Measurements from ENCODE around the gene PAX8.
"Not testable (repeated sequence)": the region's sequence is repeated elsewhere in the genome, so short reads cannot be mapped to it uniquely, and the experiment has no call there.

The PAX8 gene

DNA sequence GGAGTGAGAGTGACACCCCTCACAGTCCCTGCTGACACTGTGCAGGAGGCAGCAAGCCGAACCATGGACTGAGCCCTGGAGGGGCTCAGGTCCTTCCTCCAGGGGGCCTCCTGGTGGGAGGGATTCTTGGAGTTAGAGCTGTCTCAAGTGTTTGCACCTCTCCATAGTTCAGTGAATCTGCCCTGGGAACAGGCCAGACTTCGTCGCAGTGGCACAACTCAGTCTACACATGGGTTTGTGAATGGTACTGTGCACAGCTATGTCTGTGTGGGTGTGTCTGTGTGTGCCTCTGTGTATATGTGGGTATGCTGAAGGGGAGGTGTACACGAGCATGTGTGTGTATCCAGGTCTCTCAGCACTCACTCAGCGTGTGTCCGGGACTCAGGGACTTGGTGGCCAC is 36.4 kb downstream of the PAX8 start:
- peaks cover 12 to 49% of the 10 kb centered on the region in 2 donors for H3K4me1 Mint-ChIP-seq
- H3K36me3 Mint-ChIP-seq, result peaks cover 10 to 16% of the 10 kb centered on the region in 2 donors
- ATAC-seq (replicated peaks) (no peak), DNase-seq (no peak)
- peaks cover 0 to 6% of the 10 kb centered on the region in 2 donors for H3K27me3 Mint-ChIP-seq
- no peak overlapping the region for H3K27ac Mint-ChIP-seq
- H3K4me3 Mint-ChIP-seq, result no peak overlapping the region
- no peaks in the 10 kb centered on the region for H3K9me3 Mint-ChIP-seq

DNA sequence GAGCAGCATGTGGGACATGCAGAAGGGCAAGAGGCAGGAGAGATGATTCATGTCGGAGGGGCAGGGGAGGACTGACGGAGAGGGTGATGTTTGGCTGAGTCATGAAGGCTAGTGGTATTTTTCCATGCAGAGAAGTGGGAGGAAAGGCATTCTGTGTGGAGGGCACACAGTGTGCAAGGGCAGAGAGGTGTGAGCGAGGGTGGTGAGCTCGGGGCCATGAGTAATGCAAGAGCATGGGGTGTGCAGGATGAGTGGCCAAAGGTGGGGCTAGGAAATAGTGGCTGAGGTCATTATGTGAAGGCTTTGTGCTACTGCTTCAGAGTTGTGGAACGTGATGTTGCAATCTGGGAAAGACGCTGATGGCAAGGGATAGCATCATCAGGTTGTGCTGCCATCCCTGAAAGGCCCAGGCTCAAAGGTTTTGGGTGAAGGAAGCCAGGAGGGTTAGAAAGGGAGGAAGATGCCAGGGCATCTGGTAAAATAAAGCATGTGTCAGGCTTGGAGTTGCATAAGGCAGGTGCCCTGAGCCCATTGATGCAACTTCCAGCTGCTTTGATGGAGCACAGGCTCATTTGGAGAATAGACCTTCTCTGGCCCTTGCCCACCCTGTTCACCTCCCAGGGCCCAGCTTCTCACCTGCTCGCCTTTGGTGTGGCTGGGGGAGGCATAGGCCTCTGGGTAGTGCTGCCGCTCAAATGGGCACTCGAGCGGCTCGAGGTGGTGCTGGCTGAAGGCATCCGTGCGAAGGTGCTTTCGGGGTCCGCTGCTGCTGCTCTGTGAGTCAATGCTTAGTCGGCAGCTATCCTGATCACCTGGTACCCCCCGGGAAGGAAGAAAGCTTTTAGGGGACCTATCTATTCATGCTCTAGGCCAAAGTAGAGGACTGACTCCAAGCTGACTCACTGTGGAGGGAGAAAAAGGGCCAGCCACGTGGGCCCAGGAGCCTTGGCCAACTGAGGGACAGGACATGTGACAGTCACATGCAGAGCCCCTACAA is 37.5 kb downstream of the PAX8 start:
- peak overlapping the region; percentile 70 for H3K27ac Mint-ChIP-seq
- H3K4me3 Mint-ChIP-seq, result peak overlapping the region in 1 of 2 donors; percentile 23
- H3K4me1 Mint-ChIP-seq, result peaks cover 16 to 59% of the 10 kb centered on the region in 2 donors
- H3K9me3 Mint-ChIP-seq, result no peaks in the 10 kb centered on the region
- ATAC-seq (replicated peaks) (peak; percentile 75 to 85), DNase-seq (no peak)
- H3K36me3 Mint-ChIP-seq, result peaks cover 10 to 16% of the 10 kb centered on the region in 2 donors
- H3K27me3 Mint-ChIP-seq, result peaks cover 0 to 6% of the 10 kb centered on the region in 2 donors

DNA sequence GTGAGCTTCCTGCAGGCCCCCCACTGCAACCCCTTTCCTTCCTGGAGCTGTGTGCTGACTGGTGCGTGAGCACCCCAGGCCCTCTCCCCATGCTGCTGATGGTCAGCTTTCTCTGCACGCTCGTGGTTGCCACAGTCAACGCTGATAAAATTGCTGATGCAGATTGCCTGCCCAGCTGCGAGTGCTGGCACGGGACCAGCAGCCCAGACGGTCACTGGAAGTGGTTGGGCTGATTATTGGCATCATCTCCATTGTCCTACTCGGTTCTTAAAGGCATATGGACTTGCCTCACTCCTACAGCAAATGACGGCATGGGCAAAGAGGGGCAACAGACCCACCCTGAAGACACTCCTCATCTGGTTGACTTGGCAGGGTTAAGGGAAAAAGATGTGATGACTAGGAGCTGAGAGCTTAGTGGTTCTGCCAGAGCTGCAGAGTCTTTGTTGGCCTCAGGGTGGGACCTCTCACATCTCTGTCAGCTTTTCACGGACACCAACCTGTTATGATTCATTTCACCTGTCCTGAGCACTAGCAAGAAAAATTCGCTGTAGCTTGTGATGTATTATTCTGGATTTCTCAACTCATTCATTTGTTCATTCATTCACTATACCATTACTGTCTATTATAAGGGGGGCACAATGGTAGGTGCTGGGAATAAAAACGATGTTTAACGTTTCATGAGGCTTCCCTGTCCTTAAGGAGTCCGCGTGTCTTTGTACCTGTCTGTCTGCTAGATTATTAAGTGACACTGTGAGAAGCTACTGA is 38.4 kb downstream of the PAX8 start:
- ATAC-seq (replicated peaks) (no peak), DNase-seq (no peak)
- peak overlapping the region in 1 of 2 donors; percentile 23 for H3K4me3 Mint-ChIP-seq

DNA sequence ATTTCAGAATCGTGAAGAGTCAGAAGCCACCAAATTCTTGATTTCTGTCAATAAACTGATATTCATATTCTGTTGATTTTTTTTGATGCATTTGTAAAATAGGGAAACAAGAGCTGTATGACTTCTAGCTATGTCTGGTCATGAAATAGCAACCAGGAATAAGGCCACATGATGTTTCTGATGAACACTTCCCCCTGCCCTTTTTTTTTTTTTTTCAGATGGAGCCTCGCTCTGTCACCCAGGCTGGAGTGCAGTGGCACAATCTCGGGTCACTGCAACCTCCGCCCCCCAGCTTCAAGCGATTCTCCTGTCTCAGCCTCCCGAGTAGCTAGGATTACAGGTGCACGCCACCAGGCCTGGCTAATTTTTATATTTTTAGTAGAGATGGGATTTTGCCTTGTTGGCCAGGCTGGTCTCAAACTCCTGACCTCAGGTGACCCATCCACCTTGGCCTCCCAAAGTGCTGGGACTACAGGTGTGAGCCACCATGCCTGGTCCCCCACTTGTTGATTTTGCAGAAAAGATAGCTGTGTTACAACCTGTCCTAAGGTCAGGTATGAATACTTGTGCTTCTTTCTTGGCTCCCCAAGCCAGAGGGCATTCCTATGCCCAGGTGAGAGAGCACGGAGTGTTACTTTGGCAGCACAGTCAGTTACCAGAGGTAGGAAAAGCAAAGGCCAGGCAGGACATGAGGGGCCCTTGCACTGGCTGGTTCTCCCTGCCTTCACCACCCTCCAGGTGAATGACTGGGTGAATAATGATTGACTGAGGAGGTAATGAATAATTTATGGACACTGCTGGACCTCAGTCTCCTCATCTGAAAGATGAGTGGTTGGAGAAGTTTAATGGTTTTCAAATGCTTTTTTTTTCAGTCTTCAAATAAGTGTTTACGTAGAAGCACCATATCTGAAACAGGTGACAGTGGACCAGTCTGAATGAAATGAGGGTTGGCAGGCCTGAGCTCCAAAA is 39.6 kb downstream of the PAX8 start:
- peaks cover 17 to 58% of the 10 kb centered on the region in 2 donors for H3K4me1 Mint-ChIP-seq
- no peak overlapping the region for H3K27ac Mint-ChIP-seq
- peaks cover 16 to 17% of the 10 kb centered on the region in 2 donors for H3K36me3 Mint-ChIP-seq
- ATAC-seq (replicated peaks), result no peak
- H3K9me3 Mint-ChIP-seq, result no peaks in the 10 kb centered on the region
- H3K4me3 Mint-ChIP-seq, result peak overlapping the region in 1 of 2 donors; percentile 32
- peaks cover 0 to 6% of the 10 kb centered on the region in 2 donors for H3K27me3 Mint-ChIP-seq
- DNase-seq, result no peak

More for the DNA sequence above, 38.4 kb downstream of the PAX8 start:
- no peaks in the 10 kb centered on the region for H3K9me3 Mint-ChIP-seq
- peaks cover 16 to 54% of the 10 kb centered on the region in 2 donors for H3K4me1 Mint-ChIP-seq
- H3K36me3 Mint-ChIP-seq, result peaks cover 13 to 14% of the 10 kb centered on the region in 2 donors
- H3K27me3 Mint-ChIP-seq, result peaks cover 0 to 6% of the 10 kb centered on the region in 2 donors
- H3K27ac Mint-ChIP-seq, result peak overlapping the region; percentile 70

DNA sequence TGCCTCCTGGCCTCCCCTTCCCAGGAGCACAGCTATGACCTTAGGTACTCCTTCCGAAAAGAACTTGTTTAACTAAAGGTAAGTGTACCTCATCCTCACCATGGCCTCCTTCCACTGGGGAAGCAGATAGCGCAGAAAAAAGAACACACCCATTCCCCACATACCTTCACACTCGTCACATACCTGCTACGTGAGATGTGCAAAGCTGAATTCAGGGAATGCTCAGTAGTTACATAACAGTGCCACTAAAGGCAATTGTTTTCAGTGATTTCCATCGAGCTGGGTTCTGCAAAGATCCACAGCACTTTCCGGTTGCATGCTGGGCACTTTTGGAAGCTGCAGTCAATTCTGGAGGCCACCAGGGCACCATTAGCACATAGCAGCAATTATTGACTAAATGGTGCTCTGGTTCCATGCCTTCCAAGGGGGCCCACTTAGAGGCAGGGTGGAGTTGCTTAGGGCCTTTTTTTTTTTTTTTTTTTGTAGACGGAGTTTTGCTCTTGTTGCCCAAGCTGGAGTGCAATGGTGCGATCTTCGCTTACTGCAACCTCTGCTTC is 41.0 kb downstream of the PAX8 start:
- Mint-ChIP-seq H3K36me3 (peaks cover 13 to 17% of the 10 kb centered on the region in 2 donors), H3K27ac (no peak overlapping the region), H3K27me3 (peaks cover 0 to 6% of the 10 kb centered on the region in 2 donors), H3K4me1 (peaks cover 17 to 50% of the 10 kb centered on the region in 2 donors), H3K9me3 (no peaks in the 10 kb centered on the region), H3K4me3 (no peak overlapping the region)
- DNase-seq (no peak), ATAC-seq (replicated peaks) (no peak)

DNA sequence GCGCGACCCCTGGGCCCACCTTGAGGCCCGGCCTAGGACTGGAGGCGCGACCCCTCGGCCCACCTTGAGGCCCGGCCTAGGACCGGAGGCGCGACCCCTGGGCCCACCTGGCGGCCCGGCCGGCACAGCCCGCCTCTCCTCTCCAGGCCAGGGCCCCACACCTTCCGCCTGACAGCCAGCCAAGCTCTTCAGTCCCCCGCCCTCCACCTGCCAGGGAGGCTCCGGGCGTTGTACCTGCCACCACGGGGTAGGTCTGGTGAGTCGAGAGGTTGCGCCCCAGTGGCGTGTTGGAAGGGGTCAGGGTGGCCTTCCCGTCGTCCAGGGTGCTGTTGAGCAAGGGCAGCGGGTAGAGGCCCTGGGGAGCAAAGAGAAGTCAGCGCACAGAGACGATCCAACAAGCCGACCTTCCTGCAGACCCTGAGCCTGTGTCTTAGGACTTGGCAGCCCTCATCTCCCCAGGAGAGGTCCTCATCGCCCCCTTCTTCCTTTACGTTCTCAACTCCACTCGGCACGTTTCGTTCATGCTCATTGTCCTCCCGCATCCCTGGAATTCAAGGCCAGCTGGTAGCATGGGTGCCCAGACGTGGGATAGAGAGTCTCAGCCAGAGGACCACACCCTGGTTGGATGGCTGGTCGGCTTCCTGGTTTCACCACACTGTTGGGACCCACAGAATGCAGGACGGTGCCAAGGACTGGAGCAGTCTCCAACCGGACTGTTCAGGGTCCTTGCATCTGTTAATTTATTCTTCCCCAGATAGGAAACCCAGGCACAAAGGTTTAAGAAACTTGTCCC is 42.2 kb downstream of the PAX8 start:
- Mint-ChIP-seq H3K9me3 (no peaks in the 10 kb centered on the region), H3K27me3 (peaks cover 0 to 6% of the 10 kb centered on the region in 2 donors), H3K4me3 (peak overlapping the region; percentile 68 to 78), H3K4me1 (peaks cover 17 to 39% of the 10 kb centered on the region in 2 donors), H3K36me3 (peaks cover 9 to 17% of the 10 kb centered on the region in 2 donors), H3K27ac (peak overlapping the region; percentile 32)
- ATAC-seq (replicated peaks) (no peak), DNase-seq (no peak)

DNA sequence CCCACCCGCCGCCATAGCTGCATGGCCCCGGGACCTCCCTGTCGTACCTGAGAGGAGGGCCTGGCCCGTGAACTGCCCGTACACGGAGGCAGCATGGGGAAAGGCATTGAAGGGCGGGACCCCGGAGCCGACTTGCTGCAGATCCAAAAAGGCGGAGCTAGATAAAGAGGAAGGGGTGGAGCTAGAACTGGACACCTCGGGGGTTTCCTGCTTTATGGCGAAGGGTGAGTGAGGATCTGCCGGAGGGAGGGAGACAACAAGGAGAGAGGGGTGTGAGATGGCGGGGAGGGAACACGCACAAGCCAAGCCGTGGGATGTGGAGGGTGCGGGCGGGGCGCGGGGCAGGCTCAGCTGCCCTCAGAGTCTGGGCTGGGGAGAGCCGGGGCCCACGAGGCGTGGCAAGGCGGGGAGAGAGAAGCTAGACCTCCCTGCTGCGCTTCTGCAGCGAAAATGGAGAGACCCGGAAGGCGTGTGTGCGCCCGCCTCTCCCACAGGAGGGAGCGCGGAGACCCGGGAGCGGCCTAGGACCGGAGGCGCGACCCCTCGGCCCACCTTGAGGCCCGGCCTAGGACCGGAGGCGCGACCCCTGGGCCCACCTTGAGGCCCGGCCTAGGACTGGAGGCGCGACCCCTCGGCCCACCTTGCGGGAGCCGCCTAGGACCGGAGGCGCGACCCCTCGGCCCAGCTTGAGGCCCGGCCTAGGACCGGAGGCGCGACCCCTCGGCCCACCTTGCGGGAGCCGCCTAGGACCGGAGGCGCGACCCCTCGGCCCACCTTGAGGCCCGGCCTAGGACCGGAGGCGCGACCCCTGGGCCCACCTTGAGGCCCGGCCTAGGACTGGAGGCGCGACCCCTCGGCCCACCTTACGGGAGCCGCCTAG is 43.1 kb downstream of the PAX8 start:
- Mint-ChIP-seq H3K4me1 (peaks cover 13 to 31% of the 10 kb centered on the region in 2 donors), H3K27ac (peak overlapping the region; percentile 97), H3K36me3 (peaks cover 5 to 11% of the 10 kb centered on the region in 2 donors), H3K4me3 (peak overlapping the region; percentile 90 to 94)
- ATAC-seq (replicated peaks) (peak; percentile 95 to 96), DNase-seq (peak; percentile 68)
- H3K9me3 Mint-ChIP-seq, H3K27me3 Mint-ChIP-seq: not testable (repeated sequence)

DNA sequence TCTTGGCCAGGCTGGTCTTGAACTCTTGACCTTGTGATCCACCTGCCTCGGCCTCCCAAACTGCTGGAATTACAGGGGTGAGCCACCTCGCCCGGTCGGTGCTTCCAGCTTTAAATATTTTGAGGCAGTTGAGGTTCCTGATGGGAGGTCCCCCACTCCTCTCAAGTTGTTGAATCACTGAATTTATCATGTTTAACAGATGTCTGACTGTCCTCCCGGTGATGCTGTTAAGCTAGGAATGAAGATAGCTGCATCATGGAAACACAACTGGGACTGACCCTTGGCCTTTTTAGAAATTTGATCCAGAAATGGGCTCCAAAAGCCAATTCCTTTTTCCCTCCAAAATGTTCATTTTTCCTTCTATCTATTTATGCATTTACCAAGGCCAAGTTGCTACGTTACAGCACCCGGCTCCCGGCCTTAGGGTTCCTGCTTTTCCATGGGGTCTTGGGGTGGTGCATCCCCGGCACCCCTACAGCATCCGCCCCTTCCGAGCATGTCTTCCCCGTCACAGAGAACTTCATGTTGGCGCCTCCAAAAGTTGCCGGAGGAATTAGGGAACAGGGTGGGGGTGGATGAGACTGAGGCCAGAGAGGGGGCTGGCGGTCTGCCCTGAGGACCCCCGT is 43.9 kb downstream of the PAX8 start:
- Mint-ChIP-seq H3K4me1 (peaks cover 12 to 30% of the 10 kb centered on the region in 2 donors), H3K4me3 (peak overlapping the region; percentile 90 to 94), H3K27ac (peak overlapping the region; percentile 97), H3K27me3 (no peaks in the 10 kb centered on the region), H3K36me3 (peaks cover 3 to 11% of the 10 kb centered on the region in 2 donors), H3K9me3 (no peaks in the 10 kb centered on the region)
- DNase-seq, result no peak
- peak; percentile 33 to 41 for ATAC-seq (replicated peaks)

DNA sequence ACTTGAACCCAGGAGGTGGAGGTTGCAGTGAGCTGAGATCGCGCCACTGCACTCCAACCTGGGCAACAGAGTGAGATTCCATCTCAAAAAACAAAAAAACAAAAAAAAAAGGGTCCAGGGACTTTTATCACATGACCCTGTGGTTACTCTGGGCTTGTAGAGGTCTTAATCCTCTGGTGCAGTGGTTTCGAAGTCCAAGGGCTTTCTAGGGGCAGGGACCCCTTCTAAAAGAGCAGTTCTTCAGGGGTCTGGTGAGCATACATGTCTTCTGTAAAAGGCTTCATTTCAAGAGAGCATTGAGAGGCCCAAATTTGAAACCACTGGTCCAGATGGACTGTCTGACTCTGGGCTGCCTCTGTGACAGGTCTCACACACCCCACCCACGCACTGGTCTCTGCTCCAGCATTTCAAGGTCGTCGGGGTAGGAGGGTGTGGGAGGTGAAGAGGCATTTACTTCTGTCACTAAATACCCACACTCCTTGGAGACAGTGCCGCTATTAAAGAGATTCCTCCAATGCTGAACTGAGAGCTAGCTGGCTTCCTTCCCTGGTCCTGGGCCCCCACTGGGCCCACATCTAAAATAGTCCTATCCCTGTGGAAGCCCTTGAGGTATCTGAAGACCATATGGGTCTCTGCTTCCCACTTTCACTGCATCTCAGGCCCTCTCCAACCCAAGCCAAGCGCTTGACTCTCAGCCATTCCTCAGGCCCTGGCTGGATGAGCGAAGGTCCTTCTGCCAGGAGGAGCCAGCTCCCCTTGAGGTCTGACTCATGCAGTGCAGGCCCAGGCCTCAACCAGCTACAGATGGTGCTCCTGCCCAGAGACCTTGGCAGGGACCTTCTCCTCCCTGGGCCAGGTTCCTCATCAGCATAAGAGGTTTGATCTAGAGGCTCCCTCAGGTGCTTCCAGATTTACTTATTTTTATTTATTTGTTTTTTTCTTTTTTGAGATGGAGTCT is 44.8 kb downstream of the PAX8 start:
- DNase-seq, result no peak
- no peak for ATAC-seq (replicated peaks)

DNA sequence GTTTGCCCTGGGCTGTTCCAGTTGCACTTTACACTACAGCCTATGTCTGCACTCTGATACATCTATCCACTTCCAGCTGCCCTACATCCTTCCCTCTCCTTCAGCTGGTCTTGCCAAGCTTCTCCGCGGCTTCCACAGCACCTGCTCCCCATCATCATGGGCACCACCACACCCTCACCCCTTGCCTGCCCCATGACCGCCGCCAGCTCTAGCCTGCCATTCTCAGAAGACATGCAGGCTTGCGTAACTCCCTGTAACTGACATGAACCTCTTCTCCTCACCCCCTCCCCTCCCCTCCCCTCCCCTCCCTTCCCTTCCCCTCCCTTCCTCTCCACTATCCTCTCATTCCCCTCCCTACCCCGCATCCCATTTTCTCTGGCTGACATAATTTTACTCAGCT is 46.0 kb downstream of the PAX8 start:
- ATAC-seq (replicated peaks) (no peak), DNase-seq (no peak)
- no peaks in the 10 kb centered on the region for H3K27me3 Mint-ChIP-seq
- H3K36me3 Mint-ChIP-seq, result peaks cover 3 to 7% of the 10 kb centered on the region in 2 donors
- no peak overlapping the region for H3K27ac Mint-ChIP-seq
- no peaks in the 10 kb centered on the region for H3K9me3 Mint-ChIP-seq
- no peak overlapping the region for H3K4me3 Mint-ChIP-seq
- peaks cover 12 to 30% of the 10 kb centered on the region in 2 donors for H3K4me1 Mint-ChIP-seq

More for the DNA sequence above, 44.8 kb downstream of the PAX8 start:
- Mint-ChIP-seq H3K27ac (no peak overlapping the region), H3K4me3 (no peak overlapping the region), H3K36me3 (peaks cover 3 to 7% of the 10 kb centered on the region in 2 donors), H3K9me3 (no peaks in the 10 kb centered on the region), H3K4me1 (peaks cover 12 to 30% of the 10 kb centered on the region in 2 donors), H3K27me3 (no peaks in the 10 kb centered on the region)

DNA sequence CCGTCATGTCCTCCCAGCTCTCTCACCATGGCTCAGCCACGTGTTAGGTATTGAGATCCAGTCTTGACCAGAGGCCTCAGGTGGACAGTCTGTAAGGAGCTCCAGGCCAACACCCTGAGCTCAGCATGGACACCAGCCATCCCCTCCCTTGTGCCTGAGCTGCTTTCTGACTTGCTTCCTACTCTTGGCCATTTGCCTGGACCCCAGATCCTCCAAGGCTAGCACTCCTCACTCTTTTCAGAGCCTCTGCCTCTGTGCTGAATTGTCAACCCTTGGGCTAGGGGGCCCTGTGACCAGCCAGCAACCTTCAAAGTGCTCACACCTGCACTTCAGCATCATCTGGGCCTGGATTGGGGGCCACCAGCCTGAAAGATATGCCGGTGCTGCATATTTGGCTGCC is 46.6 kb downstream of the PAX8 start:
- DNase-seq (no peak), ATAC-seq (replicated peaks) (no peak)
- Mint-ChIP-seq H3K4me3 (no peak overlapping the region), H3K36me3 (peaks cover 3 to 7% of the 10 kb centered on the region in 2 donors), H3K27ac (no peak overlapping the region), H3K9me3 (no peaks in the 10 kb centered on the region), H3K27me3 (no peaks in the 10 kb centered on the region), H3K4me1 (peaks cover 12 to 25% of the 10 kb centered on the region in 2 donors)

Data from stimulated activated naive B cell treated with anti-CD40 and anti-IgM and Interleukin-4, amounts not matched to agents 10 μg/mL and 1 μg/mL and 100 μg/mL, for 72 hours (primary cell).